ENCODE measurements around the gene TRIM54.
"Not testable (repeated sequence)": the region's sequence is repeated elsewhere in the genome, so short reads cannot be mapped to it uniquely, and the experiment has no call there.

GRCh38 chr2:27268296-27268695 is 13.9 kb upstream of the TRIM54 start:
- TF ChIP-seq CTCF, EZH2, EZH2phosphoT487 (IDR thresholded peaks at IDR 0.05): not testable (repeated sequence)

Measured in neural progenitor cell (in vitro differentiated cells).